Stimulated activated naive B cell treated with anti-CD40 and anti-IgM and Interleukin-4, amounts not matched to agents 10 μg/mL and 1 μg/mL and 100 μg/mL, for 72 hours (primary cell): ENCODE results near the gene ATP11C.

Experiments used
- ATAC-seq, 2 donors: fragments of 150-1000 bp; cut with Tn5 transposase; replicated peaks; 2 replicates each; pipeline ENCODE4 v1.10.0; 2021; ENCODE audit warnings: moderate library complexity in 1 of 2
- DNase-seq: peaks from one replicate; pipeline ENCODE4 v3.0.0; 2021
- H3K27ac Mint-ChIP-seq: one replicate; pipeline ENCODE4 v1.8.0; 2022; ENCODE audit warnings: mild to moderate bottlenecking, mixed read lengths
- H3K27me3 Mint-ChIP-seq, 2 donors: one replicate each; pipeline ENCODE4 v1.8.0; 2022; ENCODE audit warnings: mixed read lengths in 2 of 2
- H3K36me3 Mint-ChIP-seq, 2 donors: one replicate each; pipeline ENCODE4 v1.8.0; 2022; ENCODE audit warnings: mixed read lengths in 2 of 2, mild to moderate bottlenecking in 1 of 2
- H3K4me1 Mint-ChIP-seq, 2 donors: one replicate each; pipeline ENCODE4 v1.8.0; 2022; ENCODE audit warnings: mixed read lengths in 2 of 2, mild to moderate bottlenecking in 1 of 2
- H3K4me3 Mint-ChIP-seq, 2 donors: one replicate each; pipeline ENCODE4 v1.8.0; 2022; ENCODE audit warnings: mild to moderate bottlenecking in 2 of 2, mixed read lengths in 2 of 2, moderate library complexity in 1 of 2
- H3K9me3 Mint-ChIP-seq, 2 donors: one replicate each; pipeline ENCODE4 v1.8.0; 2022; ENCODE audit warnings: mixed read lengths in 2 of 2, mild to moderate bottlenecking in 1 of 2

The ATP11C gene

DNA sequence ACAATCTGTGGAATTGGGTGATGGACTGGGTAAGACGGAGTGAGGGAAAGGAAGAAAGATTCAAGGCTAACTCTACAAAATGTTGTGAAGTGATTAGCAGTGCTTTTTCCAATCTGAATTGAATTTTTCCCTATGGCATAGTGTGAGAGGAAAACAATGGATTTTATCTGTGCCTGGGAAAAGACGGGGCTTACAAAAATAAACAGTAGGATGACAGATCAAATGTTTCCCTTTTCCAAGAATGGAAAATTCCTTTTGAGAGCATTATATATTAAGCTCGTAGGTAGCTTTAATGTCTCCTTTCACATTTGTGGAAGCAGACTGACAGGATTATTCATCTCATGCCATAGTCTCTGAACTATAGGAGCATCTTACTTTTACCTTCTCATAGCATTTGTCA is 27.8 kb downstream of the ATP11C start:
- no peaks in the 10 kb centered on the region for H3K9me3 Mint-ChIP-seq
- H3K4me3 Mint-ChIP-seq: no peak overlapping the region
- H3K4me1 Mint-ChIP-seq: peaks cover 9 to 28% of the 10 kb centered on the region in 2 donors
- no peak overlapping the region for H3K27ac Mint-ChIP-seq
- no peaks in the 10 kb centered on the region for H3K27me3 Mint-ChIP-seq
- ATAC-seq (no peak), DNase-seq (no peak)
- H3K36me3 Mint-ChIP-seq: peaks cover 0 to 4% of the 10 kb centered on the region in 2 donors

DNA sequence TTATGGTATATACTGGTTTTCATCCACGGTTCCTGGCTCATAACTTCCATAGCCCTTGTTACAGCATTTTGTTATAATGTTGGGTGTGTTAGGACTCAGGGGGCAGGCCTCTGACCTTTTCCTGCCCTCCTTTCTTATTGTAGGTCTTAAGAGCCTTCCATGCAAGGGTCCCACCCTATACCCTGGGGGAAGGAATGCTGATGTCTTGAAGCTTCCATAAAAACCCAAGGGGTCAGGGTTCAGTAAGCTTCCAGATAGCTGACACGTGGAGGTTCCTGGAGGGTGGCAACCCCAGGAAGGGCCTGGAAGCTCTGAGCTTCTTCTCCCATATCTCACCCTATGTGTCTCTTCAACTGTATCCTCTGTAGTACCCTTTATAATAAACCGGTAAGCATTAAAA is 29.6 kb downstream of the ATP11C start:
- peaks cover 3 to 4% of the 10 kb centered on the region in 2 donors for H3K36me3 Mint-ChIP-seq
- no peak overlapping the region for H3K4me3 Mint-ChIP-seq
- DNase-seq: no peak
- H3K27ac Mint-ChIP-seq: no peak overlapping the region
- ATAC-seq: no peak
- peaks cover 8 to 22% of the 10 kb centered on the region in 2 donors for H3K4me1 Mint-ChIP-seq
- H3K9me3 Mint-ChIP-seq: no peaks in the 10 kb centered on the region
- no peaks in the 10 kb centered on the region for H3K27me3 Mint-ChIP-seq

DNA sequence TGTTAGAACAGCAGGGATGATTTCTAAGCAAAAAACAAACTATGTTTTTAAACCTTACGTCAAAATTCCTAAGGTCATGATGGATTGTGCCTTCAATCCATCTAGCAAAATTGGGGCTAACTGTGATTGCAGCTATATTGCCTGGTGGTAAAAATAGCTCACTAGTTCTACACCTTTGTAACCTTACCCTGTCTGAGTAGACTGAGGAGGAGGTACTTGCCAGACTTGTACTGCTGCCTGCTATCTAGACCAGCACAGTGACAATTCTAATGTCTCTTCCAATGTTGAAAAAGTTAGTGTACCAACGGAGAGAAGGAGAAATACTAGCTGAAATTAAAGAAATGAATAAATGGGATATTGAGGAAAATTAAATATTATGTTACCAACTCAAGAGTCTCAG is 30.3 kb downstream of the ATP11C start:
- Mint-ChIP-seq H3K27me3 (no peaks in the 10 kb centered on the region), H3K36me3 (peaks cover 3 to 4% of the 10 kb centered on the region in 2 donors), H3K27ac (no peak overlapping the region), H3K9me3 (no peaks in the 10 kb centered on the region), H3K4me3 (no peak overlapping the region), H3K4me1 (peaks cover 6 to 16% of the 10 kb centered on the region in 2 donors)
- ATAC-seq (no peak), DNase-seq (no peak)

DNA sequence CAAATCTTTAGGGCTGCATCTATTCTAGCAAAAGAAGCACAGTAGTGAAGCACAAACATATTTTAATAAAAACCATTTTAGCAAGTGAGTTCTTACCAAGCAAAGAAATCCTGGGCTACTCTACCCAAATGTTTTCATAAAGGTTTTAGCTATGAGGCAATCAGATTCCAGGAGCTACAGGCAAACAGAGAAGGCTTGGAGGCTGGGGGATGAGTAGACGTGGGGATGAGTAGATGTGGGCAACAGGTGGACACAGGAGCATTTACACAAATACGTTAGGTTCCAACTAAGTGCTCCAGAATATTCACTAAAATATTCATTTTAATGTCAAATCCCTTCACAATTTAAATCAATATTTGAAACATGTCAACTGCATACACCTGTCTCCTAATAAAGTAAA is 34.5 kb downstream of the ATP11C start:
- H3K36me3 Mint-ChIP-seq: peaks cover 4 to 7% of the 10 kb centered on the region in 2 donors

DNA sequence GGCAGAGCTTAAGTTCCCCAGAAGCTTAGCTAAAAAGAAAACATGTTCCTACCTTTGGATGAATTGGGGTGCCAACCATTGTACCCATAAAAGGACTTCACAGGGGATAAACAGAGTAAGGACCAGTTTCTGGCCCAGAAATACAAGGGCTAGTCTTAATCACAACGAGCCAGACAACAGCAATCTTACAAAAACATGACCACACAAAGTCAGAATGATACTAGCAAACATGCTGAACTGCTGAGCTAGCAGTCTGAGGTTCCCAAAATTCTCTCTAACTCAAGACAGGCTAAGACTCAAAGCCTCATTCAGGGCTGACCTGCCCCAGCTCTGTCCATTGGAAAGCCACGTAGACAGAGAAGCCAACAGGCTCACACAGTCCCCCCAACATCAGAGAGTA is 40.3 kb downstream of the ATP11C start:
- peaks cover 2 to 4% of the 10 kb centered on the region in 2 donors for H3K36me3 Mint-ChIP-seq
- H3K27me3 Mint-ChIP-seq: no peaks in the 10 kb centered on the region
- H3K4me1 Mint-ChIP-seq: peaks cover 16 to 31% of the 10 kb centered on the region in 2 donors
- no peak overlapping the region for H3K4me3 Mint-ChIP-seq
- peaks cover 0 to 4% of the 10 kb centered on the region in 2 donors for H3K9me3 Mint-ChIP-seq
- peak overlapping the region; percentile 78 for H3K27ac Mint-ChIP-seq
- DNase-seq (no peak), ATAC-seq (peak; percentile 69 to 81)

More for the DNA sequence above, 34.5 kb downstream of the ATP11C start:
- Mint-ChIP-seq H3K4me1 (peaks cover 10 to 17% of the 10 kb centered on the region in 2 donors), H3K27me3 (no peaks in the 10 kb centered on the region), H3K27ac (no peak overlapping the region), H3K4me3 (no peak overlapping the region), H3K9me3 (no peaks in the 10 kb centered on the region)
- DNase-seq: no peak
- no peak for ATAC-seq

DNA sequence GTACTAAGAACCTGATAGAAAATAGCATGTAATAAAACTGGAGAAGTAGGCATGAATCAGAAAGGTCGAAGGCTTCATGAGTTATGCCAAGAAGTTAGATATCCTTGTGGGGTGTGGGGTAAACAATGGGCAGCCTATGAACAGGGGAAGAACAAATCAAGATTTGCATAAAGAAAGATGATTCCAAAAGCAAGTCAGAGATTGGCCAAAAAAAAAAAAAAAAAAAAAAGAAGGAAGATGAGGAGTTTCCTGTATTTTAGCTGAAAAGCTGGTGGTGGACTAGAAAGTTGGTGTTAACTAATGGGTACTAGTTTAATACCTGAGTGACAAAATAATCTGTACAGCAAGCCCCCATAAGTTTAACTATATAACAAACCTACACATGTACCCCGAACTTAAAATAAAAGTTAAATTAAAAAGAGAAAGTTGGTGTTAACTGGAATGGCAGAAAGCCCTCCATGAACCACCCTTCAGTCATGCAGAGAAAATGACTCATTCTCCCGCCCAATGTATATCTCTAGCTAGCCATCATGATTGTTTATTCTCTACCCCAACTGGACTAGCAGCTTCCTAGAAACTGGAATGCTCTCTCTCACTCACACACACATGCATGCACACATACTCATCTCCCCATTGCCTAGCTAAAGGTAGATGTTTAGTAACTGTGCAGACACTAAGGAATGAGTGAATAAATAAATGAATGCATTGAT is 41.7 kb downstream of the ATP11C start:
- Mint-ChIP-seq H3K27ac (no peak overlapping the region), H3K36me3 (peaks cover under 1 to 4% of the 10 kb centered on the region in 2 donors), H3K27me3 (no peaks in the 10 kb centered on the region), H3K4me1 (peaks cover 13 to 27% of the 10 kb centered on the region in 2 donors), H3K9me3 (peaks cover 0 to 4% of the 10 kb centered on the region in 2 donors), H3K4me3 (no peak overlapping the region)
- no peak for ATAC-seq
- no peak for DNase-seq

DNA sequence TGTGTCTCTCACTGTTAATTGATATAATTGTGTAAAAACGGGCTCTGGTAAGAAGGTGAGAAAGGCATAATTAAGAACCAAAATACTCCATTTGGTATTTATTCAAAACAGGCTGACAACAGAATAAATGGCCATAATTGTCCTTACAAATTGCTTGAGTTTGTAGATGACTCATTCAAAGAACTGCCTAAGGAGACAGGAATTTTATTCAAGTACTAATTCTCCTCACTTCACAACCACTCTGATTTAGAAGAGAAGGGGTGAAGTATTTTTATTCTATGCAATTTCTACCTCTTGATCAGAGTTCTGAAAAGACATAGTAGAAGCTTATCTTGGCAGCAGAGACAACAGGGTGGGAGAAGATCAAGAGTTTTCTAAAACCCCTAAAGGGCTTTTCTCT is 43.1 kb downstream of the ATP11C start:
- H3K4me1 Mint-ChIP-seq: peaks cover 16 to 25% of the 10 kb centered on the region in 2 donors
- no peak for ATAC-seq
- H3K27me3 Mint-ChIP-seq: no peaks in the 10 kb centered on the region
- peaks cover 3 to 12% of the 10 kb centered on the region in 2 donors for H3K36me3 Mint-ChIP-seq
- DNase-seq: no peak
- no peak overlapping the region for H3K4me3 Mint-ChIP-seq
- no peak overlapping the region for H3K27ac Mint-ChIP-seq
- peaks cover 0 to 4% of the 10 kb centered on the region in 2 donors for H3K9me3 Mint-ChIP-seq

DNA sequence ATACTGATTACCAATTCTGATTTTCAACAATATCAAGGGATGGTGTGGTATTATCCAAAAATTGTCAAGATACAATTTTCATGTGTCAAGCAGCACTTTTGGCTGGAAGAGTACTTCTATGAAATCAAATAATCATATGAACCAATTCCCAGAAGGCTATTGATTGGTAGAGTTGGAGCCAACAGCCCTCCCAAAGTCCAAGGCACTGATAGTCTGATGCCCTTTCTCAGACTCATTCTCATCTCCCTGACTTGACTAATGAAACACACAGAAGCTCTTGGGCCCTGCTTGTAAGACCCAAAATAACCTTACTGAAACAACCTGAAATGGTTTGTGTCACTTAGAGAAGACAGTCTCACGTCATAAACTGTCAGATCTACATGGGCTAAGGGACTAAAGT is 48.9 kb downstream of the ATP11C start:
- Mint-ChIP-seq H3K27ac (no peak overlapping the region), H3K4me1 (peaks cover under 1 to 4% of the 10 kb centered on the region in 2 donors), H3K27me3 (no peaks in the 10 kb centered on the region), H3K9me3 (no peaks in the 10 kb centered on the region), H3K36me3 (peaks cover 3 to 8% of the 10 kb centered on the region in 2 donors), H3K4me3 (no peak overlapping the region)
- DNase-seq (no peak), ATAC-seq (no peak)

DNA sequence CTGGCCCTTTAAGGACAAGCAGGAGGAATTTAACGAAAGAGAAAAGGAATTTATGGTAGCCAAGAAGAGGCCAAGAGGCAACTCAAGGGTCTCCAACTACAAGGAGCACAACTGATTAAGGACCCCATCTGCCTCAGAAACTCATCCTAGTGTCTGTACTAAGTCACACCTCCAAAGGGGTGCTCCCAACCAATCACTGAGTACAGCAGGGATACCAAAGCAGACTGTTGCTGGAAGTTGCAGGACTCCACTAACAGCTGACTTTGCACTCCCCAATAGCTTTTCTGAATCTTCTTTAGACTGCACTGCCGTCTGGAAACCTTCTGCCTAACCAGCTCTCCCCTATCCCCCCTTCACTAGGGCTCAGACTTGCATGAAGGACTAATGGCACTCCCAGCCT is 50.6 kb downstream of the ATP11C start:
- Mint-ChIP-seq H3K9me3 (no peaks in the 10 kb centered on the region), H3K4me3 (no peak overlapping the region), H3K4me1 (peaks cover 9 to 11% of the 10 kb centered on the region in 2 donors), H3K27ac (no peak overlapping the region), H3K36me3 (peaks cover 5 to 9% of the 10 kb centered on the region in 2 donors), H3K27me3 (no peaks in the 10 kb centered on the region)
- ATAC-seq (no peak), DNase-seq (no peak)

DNA sequence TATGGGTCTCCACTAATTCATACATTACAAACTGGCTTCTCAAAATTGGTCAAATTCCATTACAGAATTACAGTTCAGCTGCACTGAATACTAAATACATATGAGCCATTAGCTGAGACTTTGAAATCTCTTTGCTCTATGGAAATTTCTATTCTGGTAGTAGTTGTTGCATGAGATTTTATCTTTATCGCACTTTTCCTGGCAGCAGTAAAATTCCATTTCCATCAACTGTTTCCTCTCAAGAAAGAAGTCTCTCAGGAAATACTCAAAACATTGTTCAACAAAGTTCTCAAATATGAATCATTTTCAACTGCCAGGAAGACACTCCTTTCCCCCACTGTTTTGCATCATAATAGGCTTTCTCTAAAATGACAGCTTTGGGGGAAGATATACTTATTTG is 51.3 kb downstream of the ATP11C start:
- no peaks in the 10 kb centered on the region for H3K27me3 Mint-ChIP-seq
- no peak overlapping the region for H3K4me3 Mint-ChIP-seq
- no peak overlapping the region for H3K27ac Mint-ChIP-seq
- DNase-seq: no peak
- peaks cover 5 to 12% of the 10 kb centered on the region in 2 donors for H3K36me3 Mint-ChIP-seq
- no peaks in the 10 kb centered on the region for H3K9me3 Mint-ChIP-seq
- ATAC-seq: no peak
- H3K4me1 Mint-ChIP-seq: peaks cover 12 to 18% of the 10 kb centered on the region in 2 donors

DNA sequence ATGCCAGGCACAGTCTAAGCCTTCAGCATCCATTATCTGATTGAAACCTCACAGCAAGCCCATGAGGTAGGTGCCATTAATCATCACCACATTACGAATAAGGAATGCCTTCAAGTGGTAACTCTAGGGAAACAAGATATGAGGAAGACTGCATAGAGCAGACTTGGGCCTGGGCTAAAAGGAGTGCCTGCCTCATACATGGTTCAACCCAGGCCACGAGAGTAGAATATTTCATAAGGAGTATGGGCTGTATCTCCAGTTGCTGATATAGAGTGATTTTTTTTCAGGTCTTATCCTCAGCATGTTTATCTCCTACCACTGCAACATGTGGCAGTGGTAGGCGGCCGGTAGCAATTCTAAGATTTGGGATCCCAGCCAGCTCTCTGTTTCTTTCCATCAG is 51.7 kb downstream of the ATP11C start:
- DNase-seq: no peak

DNA sequence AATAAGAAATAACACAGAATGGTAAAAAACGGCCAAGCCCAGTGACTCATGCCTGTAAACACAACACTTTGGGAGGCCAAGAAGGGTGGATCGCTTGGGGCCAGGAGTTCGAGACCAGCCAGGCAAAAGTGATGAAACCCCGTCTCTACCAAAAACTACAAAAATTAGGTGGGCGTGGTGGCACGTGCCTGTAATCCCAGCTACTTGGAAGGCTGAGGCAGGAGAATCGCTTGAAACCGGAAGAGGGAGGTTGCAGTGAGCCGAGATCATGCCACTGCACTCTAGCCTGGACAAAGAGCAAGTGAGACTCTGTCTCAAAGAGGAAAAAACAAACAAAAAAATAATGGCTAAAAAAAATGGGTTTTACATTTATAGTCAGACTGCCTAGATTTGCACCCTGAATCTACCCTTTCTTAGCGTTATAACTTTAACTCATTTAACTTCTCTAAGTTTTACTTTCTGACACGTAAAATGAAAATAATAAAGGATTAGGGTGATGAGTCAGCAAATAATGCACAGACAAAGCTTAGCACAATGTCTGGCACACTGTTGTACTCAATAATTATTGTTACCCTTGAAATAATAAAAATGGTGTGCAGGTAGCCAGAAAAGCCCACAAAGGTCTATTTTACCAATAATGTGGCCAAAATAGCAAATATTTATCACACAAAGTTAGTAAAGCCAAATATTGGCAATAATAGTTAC is 55.0 kb downstream of the ATP11C start:
- Mint-ChIP-seq H3K4me3 (no peak overlapping the region), H3K9me3 (no peaks in the 10 kb centered on the region), H3K27ac (no peak overlapping the region), H3K4me1 (peaks cover 11 to 19% of the 10 kb centered on the region in 2 donors), H3K27me3 (no peaks in the 10 kb centered on the region), H3K36me3 (peaks cover 2 to 4% of the 10 kb centered on the region in 2 donors)
- DNase-seq: no peak
- no peak for ATAC-seq

More for the DNA sequence above, 51.7 kb downstream of the ATP11C start:
- ATAC-seq: no peak
- no peak overlapping the region for H3K27ac Mint-ChIP-seq
- peaks cover 12 to 19% of the 10 kb centered on the region in 2 donors for H3K4me1 Mint-ChIP-seq
- peaks cover 5 to 12% of the 10 kb centered on the region in 2 donors for H3K36me3 Mint-ChIP-seq
- no peak overlapping the region for H3K4me3 Mint-ChIP-seq
- no peaks in the 10 kb centered on the region for H3K27me3 Mint-ChIP-seq
- no peaks in the 10 kb centered on the region for H3K9me3 Mint-ChIP-seq

DNA sequence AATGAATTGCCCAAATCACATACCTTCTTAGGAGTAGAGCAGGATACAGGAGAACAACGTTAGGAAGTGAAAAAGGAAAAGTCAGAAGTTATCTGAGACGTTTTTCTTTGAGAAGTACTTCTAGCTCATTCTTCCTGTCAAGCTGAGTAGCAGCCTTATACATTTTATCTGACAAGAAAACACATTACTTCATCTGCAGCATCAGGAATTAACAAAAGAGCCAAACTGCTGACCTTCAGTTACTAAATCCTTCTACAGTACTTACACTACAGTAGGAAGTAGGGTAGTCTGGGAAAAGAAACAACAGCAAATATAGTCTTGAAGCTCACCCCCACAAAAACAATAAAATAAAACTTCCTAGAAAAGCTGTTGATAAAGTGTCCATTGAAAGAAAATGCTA is 57.0 kb downstream of the ATP11C start:
- H3K27me3 Mint-ChIP-seq: no peaks in the 10 kb centered on the region
- DNase-seq (no peak), ATAC-seq (no peak)
- H3K27ac Mint-ChIP-seq: no peak overlapping the region
- peaks cover 11 to 19% of the 10 kb centered on the region in 2 donors for H3K4me1 Mint-ChIP-seq
- H3K36me3 Mint-ChIP-seq: peaks cover 2 to 4% of the 10 kb centered on the region in 2 donors
- no peaks in the 10 kb centered on the region for H3K9me3 Mint-ChIP-seq
- H3K4me3 Mint-ChIP-seq: no peak overlapping the region

DNA sequence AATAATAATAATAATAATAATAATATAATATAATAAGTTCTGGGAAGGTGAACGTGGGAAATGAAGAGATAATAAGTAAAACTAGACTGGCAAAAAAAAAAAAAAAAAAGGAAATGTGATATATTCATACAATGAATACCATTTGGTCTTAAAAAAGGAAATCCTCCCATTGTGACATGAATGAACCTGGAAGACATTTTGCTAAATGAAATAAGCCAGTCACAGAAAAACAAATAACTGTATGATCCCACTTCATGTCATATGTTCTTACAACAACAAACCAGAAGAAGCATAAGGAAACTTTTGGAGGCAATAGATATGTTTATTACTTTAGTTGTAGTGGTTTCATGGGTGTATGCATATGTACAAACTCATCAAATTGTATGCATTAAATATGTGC is 63.1 kb downstream of the ATP11C start:
- DNase-seq (no peak), ATAC-seq (no peak)
- Mint-ChIP-seq H3K9me3 (no peaks in the 10 kb centered on the region), H3K36me3 (no peaks in the 10 kb centered on the region), H3K27ac (no peak overlapping the region), H3K27me3 (no peaks in the 10 kb centered on the region), H3K4me1 (peaks cover 5 to 15% of the 10 kb centered on the region in 2 donors), H3K4me3 (no peak overlapping the region)

DNA sequence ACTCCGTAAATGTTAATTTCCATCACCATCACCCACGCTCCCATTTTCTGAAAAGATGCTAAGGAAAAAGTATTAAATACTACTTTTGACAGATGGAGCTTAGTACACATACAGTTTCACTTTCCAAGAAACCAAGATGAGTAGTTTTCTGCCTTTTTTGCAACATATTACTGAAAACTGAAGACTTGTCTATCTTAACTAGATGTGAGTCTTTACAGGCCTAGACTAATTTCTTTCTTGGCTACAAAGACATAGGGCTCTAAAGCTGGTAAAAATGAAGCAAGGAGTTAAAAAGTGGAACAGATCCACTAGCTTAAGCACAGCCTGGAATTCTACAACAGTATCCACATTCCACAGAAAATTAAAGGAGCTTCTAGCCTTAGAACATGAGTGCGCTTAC is 68.2 kb downstream of the ATP11C start:
- Mint-ChIP-seq H3K36me3 (peaks cover 0 to 3% of the 10 kb centered on the region in 2 donors), H3K4me1 (peaks cover 9 to 19% of the 10 kb centered on the region in 2 donors), H3K9me3 (no peaks in the 10 kb centered on the region), H3K27me3 (no peaks in the 10 kb centered on the region), H3K4me3 (no peak overlapping the region), H3K27ac (no peak overlapping the region)
- DNase-seq (no peak), ATAC-seq (no peak)
